ENCODE results near the gene LGI2. TPM values are rescaled to one million over a fixed set of nuclear protein-coding genes. Genes with fewer than 3 reads are reported as not detected.
"Not testable (repeated sequence)": the region's sequence is repeated elsewhere in the genome, so short reads cannot be mapped to it uniquely, and the experiment has no call there.

LGI2 gene
- total RNA-seq, 1 donor from 2014 or later = 0.56 TPM

DNA sequence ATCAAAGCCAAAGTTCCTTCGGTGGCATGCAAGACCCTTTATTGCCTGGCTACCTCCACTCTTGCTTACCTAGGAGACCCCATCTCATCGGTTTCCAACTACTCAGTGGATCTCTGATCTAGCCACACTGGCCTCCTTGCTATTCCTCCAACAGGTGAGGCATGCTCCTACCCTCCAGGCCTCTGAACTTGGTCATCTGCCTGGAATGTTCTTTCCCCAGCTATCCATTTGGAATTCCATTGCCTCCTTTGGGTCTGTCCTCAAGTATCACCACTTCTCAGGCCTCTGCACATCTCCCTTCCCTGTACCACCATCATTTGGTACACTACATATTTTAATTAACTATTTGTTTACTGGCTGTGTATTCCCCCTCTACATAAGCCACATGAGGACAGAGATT, 11.2 kb downstream of the LGI2 start:
- peaks cover 30% of the 10 kb centered on the region for H3K36me3 Mint-ChIP-seq
- no peak overlapping the region for H3K4me3 ChIP-seq
- H3K27ac Mint-ChIP-seq = no peak overlapping the region
- H3K9ac ChIP-seq = no peak overlapping the region
- no peak overlapping the region for H3K4me2 ChIP-seq
- H3K27me3 Mint-ChIP-seq (ENCODE audit: insufficient read depth, low read depth) = no peaks in the 10 kb centered on the region
- DNase-seq (ENCODE audit: low spot score) = no peak
- no peaks in the 10 kb centered on the region for H3K79me2 ChIP-seq (ENCODE audit: low read depth)
- no peak overlapping the region for H3K27ac ChIP-seq
- no peak overlapping the region for H2AFZ ChIP-seq (replicated peaks)
- no peaks in the 10 kb centered on the region for H3K27me3 ChIP-seq
- no peaks in the 10 kb centered on the region for H4K20me1 ChIP-seq (ENCODE audit: low read depth)
- no peaks in the 10 kb centered on the region for H3F3A ChIP-seq (ENCODE audit: low read depth)
- peaks cover 6% of the 10 kb centered on the region for H3K4me1 ChIP-seq
- H3K9me3 ChIP-seq (ENCODE audit: low read depth) = no peaks in the 10 kb centered on the region
- no peak overlapping the region for H3K4me3 Mint-ChIP-seq
- TF ChIP-seq EZH2 (IDR thresholded peaks at IDR 0.05) (no peak), EZH2phosphoT487 (IDR thresholded peaks at IDR 0.05) (no peak)
- TF ChIP-seq, protein P1, sequence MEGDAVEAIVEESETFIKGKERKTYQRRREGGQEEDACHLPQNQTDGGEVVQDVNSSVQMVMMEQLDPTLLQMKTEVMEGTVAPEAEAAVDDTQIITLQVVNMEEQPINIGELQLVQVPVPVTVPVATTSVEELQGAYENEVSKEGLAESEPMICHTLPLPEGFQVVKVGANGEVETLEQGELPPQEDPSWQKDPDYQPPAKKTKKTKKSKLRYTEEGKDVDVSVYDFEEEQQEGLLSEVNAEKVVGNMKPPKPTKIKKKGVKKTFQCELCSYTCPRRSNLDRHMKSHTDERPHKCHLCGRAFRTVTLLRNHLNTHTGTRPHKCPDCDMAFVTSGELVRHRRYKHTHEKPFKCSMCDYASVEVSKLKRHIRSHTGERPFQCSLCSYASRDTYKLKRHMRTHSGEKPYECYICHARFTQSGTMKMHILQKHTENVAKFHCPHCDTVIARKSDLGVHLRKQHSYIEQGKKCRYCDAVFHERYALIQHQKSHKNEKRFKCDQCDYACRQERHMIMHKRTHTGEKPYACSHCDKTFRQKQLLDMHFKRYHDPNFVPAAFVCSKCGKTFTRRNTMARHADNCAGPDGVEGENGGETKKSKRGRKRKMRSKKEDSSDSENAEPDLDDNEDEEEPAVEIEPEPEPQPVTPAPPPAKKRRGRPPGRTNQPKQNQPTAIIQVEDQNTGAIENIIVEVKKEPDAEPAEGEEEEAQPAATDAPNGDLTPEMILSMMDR (IDR thresholded peaks at IDR 0.05) = no peak
- H3K4me1 Mint-ChIP-seq = peaks cover 10% of the 10 kb centered on the region
- H3K36me3 ChIP-seq = no peaks in the 10 kb centered on the region
- no peaks in the 10 kb centered on the region for H3K9me3 Mint-ChIP-seq

DNA sequence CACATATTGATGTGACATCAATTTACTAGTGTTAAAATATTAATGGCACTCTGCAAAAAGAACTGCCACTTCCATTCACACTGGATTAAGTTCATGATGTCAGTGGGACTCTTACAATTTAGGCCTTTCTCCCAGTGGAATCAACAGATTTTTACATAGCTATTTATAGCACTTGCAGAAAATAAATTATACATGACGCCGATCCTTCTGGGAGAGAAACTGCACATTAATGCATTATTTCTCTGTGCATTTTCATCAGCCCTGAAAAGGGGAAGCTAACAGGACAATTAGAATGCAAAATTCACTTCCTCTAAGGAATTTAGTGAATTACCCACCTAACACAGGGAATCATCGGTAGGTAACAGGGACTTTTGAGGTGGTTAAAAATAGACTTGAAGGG, 15.7 kb downstream of the LGI2 start:
- Histone ChIP-seq H3K27ac (no peak overlapping the region), H4K20me1 (ENCODE audit: low read depth) (no peaks in the 10 kb centered on the region), H3K36me3 (no peaks in the 10 kb centered on the region), H3K9ac (no peak overlapping the region), H3K79me2 (ENCODE audit: low read depth) (no peaks in the 10 kb centered on the region), H2AFZ (replicated peaks) (no peak overlapping the region), H3F3A (ENCODE audit: low read depth) (no peaks in the 10 kb centered on the region), H3K9me3 (ENCODE audit: low read depth) (no peaks in the 10 kb centered on the region), H3K4me2 (no peak overlapping the region), H3K4me1 (peaks cover 13% of the 10 kb centered on the region), H3K4me3 (no peak overlapping the region), H3K27me3 (no peaks in the 10 kb centered on the region)
- Mint-ChIP-seq H3K27ac (no peak overlapping the region), H3K9me3 (no peaks in the 10 kb centered on the region), H3K4me1 (peaks cover 14% of the 10 kb centered on the region), H3K27me3 (ENCODE audit: insufficient read depth, low read depth) (no peaks in the 10 kb centered on the region), H3K36me3 (peaks cover 22% of the 10 kb centered on the region), H3K4me3 (no peak overlapping the region)
- no peak for TF ChIP-seq EZH2 (IDR thresholded peaks at IDR 0.05)
- TF ChIP-seq, protein P1 (IDR thresholded peaks at IDR 0.05) = no peak
- TF ChIP-seq EZH2phosphoT487 (IDR thresholded peaks at IDR 0.05) = no peak
- DNase-seq (ENCODE audit: low spot score) = no peak

GRCh38 chr4:25014662-25014983, 16.1 kb downstream of the LGI2 start:
- not testable (repeated sequence) for DNase-seq (ENCODE audit: low spot score); H4K20me1 ChIP-seq (ENCODE audit: low read depth); H3K9me3 ChIP-seq (ENCODE audit: low read depth); H3K36me3 ChIP-seq; H2AFZ ChIP-seq (replicated peaks); H3K9me3 Mint-ChIP-seq; H3K4me3 ChIP-seq; H3K79me2 ChIP-seq (ENCODE audit: low read depth); H3K4me2 ChIP-seq; H3K4me3 Mint-ChIP-seq; H3F3A ChIP-seq (ENCODE audit: low read depth); H3K27ac ChIP-seq; H3K9ac ChIP-seq; H3K27ac Mint-ChIP-seq; H3K27me3 ChIP-seq; H3K27me3 Mint-ChIP-seq (ENCODE audit: insufficient read depth, low read depth)
- H3K4me1 Mint-ChIP-seq = peaks cover 14% of the 10 kb centered on the region
- peaks cover 18% of the 10 kb centered on the region for H3K36me3 Mint-ChIP-seq
- peaks cover 13% of the 10 kb centered on the region for H3K4me1 ChIP-seq

DNA sequence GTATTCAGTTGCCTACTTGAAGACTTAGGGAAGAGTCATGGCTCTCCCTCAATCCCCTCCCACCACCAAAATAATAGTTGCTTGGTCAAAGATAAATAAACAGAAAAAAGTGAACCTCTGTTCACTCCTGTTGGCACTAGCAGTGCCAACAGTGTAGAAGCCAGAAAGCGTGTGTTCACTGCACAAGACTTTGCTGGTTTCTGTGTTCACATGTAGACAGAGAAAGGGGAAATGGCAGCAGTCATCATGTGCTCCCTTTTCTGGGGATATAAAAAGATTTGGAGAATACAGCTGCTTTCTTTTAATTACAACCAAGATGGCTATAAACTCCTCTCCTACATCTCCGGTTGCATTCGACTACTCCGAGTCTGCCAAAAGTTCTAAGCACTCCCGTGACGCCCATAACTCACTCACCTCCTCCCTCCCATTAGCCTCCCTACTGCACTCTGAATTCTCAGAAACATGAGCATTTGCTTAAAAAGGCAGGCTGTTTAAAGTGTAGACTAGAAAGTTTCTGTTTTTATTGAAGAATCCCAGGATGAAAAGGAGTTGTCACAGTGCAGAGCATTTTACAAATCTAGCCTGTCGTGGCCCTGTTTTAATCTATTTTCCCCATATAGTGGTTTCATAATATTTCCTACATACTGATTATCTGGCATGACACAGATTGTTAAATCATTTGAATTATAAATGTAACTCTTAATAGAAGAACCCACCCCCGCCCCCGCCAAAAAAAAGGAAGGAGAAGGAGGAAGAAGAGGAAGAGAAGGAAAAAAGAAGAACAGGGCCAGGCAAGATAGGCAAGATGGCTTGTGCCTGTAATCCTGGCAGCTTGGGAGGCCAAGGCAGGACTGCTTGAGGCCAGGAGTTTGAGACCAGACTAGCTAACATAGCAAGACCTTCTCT, 16.7 kb downstream of the LGI2 start:
- H3K4me1 Mint-ChIP-seq = peaks cover 14% of the 10 kb centered on the region

More for the DNA sequence above, 16.7 kb downstream of the LGI2 start:
- no peaks in the 10 kb centered on the region for H4K20me1 ChIP-seq (ENCODE audit: low read depth)
- H3F3A ChIP-seq (ENCODE audit: low read depth) = no peaks in the 10 kb centered on the region
- no peak for TF ChIP-seq EZH2 (IDR thresholded peaks at IDR 0.05)
- TF ChIP-seq EZH2phosphoT487 (IDR thresholded peaks at IDR 0.05) = no peak
- TF ChIP-seq, protein P1 (IDR thresholded peaks at IDR 0.05) = no peak
- H3K9me3 Mint-ChIP-seq = no peaks in the 10 kb centered on the region
- DNase-seq (ENCODE audit: low spot score) = no peak
- H2AFZ ChIP-seq (replicated peaks) = no peak overlapping the region
- no peak overlapping the region for H3K9ac ChIP-seq
- peaks cover 13% of the 10 kb centered on the region for H3K4me1 ChIP-seq
- H3K27me3 ChIP-seq = no peaks in the 10 kb centered on the region
- H3K4me3 ChIP-seq = no peak overlapping the region
- no peak overlapping the region for H3K27ac Mint-ChIP-seq
- H3K36me3 Mint-ChIP-seq = peaks cover 20% of the 10 kb centered on the region
- H3K4me2 ChIP-seq = no peak overlapping the region
- H3K36me3 ChIP-seq = no peaks in the 10 kb centered on the region
- no peaks in the 10 kb centered on the region for H3K27me3 Mint-ChIP-seq (ENCODE audit: insufficient read depth, low read depth)
- H3K9me3 ChIP-seq (ENCODE audit: low read depth) = no peaks in the 10 kb centered on the region
- H3K4me3 Mint-ChIP-seq = no peak overlapping the region
- no peak overlapping the region for H3K27ac ChIP-seq
- no peaks in the 10 kb centered on the region for H3K79me2 ChIP-seq (ENCODE audit: low read depth)
